Measurements from ENCODE around the gene GREM2.

The GREM2 gene

DNA sequence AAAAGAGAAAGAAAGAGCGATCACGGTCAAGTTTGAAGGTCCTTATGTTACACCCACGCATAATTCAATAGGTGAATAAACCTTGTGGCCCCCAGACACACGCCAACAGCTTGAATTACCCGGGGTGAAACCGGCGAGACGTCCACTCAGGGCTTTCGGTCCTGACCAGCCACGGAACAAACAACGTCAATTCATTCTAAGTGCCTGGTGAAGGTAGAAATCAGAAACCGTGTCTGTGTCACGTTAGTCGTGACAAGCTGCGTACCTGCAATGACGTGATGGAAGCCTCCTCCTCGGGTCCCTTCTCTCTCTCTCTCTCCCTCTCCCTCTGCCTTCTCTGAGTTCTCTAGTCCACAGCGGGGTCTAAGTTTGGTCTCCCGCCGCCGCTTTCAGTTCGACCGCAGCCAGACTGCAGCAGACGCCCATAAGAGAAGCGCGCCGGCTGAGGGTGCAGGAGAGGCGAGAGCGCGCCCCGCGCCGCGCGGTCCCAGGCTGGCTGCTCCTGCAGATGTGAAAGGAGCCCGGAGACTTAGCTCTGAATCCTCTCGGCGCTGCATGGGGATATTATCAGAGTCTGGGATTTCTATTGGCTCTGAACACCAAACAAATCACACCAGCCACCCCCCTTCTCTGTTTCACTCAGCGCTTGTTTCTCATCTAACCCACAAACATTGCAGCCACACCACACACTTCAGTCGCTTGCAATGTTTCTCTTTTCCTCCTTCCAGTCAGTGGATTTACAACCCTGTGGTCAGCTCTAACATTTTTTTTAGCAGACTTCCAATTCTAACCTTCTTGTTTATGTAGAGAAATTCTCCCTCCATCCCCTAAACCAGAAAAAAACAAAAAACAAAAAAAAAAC, at the start of gene GREM2:
GREM2 (minus strand) TSS at position 537 of the 862 bp plus-strand sequence. CDS start 118,680 bp downstream, outside the sequence.
- H3K4me3 ChIP-seq (ENCODE audit: low read depth, low read length), result peak within 1 kb of the TSS; percentile 67

DNA sequence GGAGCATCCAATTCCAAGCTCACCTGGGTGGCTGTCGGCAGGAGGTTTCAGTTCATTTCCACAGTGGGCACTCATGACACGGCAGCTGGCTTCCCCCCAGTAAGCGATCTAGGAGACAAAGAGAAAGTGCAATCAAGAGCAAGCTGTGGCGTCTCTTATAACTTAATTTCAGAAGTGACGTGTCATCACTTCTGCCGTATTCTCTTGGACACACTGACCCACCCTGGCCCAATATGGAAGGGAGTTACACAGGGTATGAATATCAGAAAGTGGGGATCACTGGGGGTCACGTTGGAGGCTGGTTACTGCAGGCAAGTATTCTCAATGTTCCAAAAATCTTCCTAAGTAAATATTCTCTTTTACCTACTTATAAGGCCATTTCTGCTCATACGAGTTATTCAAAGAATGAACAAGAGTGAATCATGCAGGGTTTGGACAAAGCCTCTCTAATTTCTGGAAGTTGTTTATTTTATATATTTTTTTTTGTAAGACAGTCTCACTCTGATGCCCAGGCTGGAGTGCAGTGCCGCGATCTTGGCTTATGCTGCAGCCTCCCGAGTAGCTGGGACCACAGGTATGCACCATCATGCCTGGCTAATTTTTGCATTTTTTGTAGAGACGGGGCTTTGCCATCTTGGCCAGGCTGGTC, 46.5 kb upstream of the GREM2 start:
- H3K4me3 ChIP-seq (ENCODE audit: low read depth, low read length), result no peak overlapping the region

DNA sequence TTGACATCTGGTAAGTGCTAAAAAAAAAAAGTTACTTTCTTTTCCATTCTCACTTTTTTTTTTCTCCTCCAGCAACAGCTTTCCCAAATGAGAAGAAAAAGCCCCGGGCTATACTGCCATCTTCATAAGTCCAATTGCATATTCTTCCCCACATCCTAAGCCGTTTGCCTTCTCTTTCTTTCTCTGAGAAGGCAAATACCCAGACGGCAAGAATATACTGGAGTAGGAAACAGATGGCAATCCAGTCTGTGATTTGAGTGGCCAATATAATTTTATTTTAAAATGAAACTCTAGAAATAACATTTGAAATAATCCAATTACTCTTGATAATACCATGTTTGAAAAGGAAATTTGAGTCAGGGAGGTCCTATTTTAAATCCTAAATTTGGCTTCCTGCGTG, 44.6 kb upstream of the GREM2 start:
- no peak overlapping the region for H3K4me3 ChIP-seq (ENCODE audit: low read depth, low read length)

DNA sequence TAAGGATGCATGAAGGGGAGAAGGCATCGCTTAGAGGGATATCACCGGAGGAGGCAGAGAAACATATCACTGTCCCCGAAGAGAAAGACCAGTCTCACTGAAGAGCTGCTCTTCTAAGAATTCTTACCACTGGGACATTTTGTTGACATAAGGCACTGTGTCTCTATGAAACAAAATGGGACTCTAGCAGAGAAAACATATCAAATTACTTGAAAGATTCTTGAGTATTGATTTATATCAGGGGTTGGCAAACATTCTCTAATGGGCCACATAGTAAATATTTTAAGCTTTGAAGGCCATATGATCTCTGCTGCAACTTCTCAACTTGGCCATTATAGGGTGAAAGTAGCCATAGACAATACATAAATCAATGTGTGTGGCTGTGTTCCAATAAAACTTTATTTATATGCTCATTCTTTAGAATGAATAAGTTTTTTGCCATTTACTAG, 41.0 kb upstream of the GREM2 start:
- H3K4me3 ChIP-seq (ENCODE audit: low read depth, low read length), result no peak overlapping the region

DNA sequence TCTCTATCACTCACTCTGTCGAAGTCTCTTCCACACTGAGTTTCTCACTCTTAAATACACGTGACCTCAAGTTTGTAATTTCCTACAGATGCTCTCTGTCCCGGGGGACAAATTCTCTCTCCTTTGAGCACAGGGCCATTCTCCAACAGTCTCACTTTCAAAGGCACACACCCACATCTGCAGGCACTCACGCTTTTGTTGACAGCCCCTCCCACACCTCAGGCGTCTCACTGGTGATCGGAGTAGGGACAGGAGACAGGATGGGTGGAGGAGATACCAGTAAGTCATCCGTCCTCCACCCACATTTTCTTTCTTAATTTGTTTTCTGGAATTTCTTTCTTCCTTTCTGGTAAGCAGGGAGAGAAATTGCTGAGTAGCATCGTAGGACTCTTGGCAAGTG, 40.6 kb upstream of the GREM2 start:
- H3K4me3 ChIP-seq (ENCODE audit: low read depth, low read length), result no peak overlapping the region

DNA sequence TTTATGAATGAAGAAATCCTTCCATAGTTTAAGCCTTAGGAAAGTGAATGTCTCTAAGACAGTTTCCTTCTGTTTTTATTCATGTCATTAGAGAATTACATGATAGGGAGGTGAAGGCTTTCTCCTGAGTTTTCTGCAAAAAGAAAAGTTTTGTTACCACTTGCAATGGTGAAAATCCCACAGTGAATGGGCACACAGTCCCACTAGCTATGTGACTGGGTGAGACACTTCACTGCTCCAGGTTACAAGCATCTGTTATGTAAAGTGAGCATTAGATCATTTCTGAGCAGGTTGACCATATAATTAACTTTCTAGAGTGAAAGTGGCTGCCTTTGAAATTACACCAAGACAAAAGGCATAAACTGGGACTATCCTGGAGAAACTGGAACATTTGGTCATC, 38.9 kb upstream of the GREM2 start:
- no peak overlapping the region for H3K4me3 ChIP-seq (ENCODE audit: low read depth, low read length)

DNA sequence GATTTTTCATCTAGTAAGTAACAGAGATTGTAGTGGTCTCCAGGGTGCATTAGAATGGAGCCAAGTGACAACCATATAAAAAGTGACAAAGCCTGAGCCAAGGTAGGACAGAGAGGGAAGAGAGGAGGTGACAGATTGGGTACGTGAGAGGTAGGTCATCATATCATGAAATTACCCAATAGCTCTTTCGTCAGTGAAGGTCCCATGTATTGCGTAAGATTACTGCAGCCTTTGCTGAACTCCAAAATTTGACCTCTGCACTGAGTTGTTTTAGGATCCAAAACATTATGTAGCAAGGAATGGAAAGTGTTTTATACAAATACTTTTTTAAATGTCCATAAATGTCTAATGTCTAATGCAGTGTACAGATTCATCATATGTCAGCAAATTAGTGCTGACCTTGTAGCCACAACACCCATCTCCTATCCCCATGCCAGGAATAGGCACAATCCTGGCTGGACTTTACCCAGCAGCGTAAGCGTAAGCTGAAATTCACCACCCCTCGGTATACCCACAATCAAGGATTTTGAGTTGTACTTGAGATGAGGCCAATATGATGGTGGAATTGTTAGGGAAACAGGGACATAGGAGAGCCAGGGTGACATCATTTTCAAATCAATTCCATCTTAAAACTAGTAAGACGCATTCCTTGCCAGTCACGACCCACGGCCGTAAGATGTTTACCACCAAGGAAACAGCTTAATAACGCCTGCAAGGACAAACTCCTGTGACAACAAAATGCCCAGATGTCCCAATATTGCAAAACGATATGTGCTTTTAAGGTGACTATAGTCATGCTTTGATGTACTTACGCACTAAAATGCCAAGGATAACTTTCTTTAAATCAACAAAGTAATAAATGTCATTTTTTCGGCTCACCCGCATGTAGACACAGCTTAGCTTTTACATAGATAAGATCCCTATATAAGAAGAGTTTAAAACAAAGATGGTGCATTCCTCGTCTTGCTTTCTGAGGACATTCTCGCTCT, 38.1 kb upstream of the GREM2 start:
- no peak overlapping the region for H3K4me3 ChIP-seq (ENCODE audit: low read depth, low read length)

DNA sequence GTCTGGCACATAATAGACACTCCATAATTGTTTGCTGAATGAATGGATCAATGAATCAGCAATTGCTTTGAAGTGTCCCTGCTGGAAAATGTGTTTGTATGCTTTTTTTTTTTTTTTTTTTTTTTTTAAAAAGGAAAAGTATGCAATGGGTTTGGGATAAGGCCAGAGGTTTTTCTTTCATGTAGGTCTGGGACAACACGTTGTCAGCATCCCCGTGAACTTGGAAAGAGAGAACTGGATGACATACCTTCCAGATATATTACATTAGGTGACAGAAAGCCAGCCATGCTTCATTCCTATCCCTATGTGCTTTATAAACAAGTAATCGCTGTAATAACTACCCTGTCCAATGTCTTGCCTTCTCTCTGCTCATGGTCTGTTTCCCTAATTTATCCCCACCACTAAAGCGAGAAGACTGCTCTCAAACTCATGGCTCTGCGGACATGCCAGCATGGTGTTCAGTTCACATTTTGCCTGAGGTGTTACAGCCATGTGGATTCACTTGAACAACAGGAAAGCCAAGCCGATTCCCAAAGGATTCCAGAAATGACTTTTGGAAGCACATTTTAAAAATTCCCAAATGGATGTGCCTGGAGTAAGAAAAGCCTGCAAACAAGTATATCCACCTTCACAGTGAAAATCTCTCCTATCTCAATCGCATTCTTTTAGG, 34.8 kb upstream of the GREM2 start:
- H3K4me3 ChIP-seq (ENCODE audit: low read depth, low read length), result no peak overlapping the region

DNA sequence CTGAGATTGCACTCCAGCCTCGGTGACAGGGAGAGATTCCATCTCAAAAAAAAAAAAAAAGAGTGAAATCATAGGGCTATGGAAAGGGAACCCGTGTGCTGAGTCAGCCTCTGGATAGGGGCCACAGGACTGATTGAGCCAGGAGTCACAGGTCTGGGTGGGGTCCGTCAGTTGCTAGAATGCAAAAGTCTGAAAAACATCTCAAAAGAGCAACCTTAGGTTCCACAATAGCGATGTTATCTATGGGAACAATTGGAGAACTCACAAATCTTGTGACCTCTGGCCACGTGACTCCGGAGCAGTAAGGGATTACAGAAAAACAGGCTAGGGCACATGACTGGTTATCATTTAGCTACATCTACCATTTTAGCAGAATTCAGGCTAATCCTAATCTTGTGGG, 32.8 kb upstream of the GREM2 start:
- no peak overlapping the region for H3K4me3 ChIP-seq (ENCODE audit: low read depth, low read length)

DNA sequence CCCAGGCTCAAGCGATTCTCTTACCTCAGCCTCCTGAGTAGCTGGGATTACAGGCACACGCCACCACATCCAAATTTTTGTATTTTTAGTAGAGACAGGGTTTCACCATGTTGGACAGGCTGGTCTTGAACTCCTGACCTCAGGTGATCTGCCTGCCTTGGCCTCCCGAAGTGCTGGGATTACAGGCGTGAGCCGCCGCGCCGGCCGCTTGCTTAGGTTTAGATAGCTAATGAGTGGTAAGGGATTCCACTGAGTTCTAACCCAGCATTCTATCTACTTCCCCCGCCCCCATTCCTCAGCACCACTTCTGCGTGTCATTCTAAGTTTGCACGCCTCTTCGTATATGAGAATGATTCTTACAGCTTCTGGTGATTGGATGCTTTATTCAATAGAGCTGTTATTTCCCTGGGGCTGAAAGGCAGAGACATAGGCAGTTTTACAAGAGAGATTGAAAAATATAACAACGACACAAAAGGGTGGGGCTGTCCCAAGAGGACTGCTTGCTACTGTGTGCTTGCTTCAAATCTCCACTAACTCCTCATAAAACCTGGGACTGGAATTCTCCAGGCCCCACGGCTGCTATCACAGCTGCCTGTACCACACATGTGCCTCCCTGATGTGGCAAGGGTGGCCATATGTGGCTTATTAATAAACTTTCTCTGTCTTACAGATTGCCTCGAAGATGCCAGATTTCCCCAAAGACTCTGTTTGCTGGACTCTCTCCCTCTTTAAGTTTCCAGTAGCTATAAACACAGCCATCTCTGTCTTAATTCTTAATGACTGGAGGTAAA, 23.7 kb upstream of the GREM2 start:
- H3K4me3 ChIP-seq (ENCODE audit: low read depth, low read length), result no peak overlapping the region

DNA sequence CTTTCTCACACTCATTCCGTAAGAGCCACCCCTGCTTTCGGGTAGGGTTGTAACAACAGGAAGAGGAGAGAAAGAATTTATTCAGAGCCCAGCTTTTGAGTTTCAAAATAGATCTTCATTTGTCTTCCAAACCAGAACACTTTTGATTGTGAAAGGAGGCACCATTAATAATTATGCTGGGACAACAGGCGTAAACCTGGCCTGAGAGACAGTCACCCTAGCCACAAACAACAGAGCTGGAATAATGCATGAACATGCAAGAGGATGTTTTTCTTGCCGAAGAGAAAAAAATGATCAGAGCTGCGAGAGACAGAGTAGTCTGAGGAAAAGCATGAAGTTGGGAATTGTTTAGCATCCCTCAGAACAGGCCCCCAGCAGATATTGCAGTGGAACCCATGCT, 18.5 kb upstream of the GREM2 start:
- no peak overlapping the region for H3K4me3 ChIP-seq (ENCODE audit: low read depth, low read length)

DNA sequence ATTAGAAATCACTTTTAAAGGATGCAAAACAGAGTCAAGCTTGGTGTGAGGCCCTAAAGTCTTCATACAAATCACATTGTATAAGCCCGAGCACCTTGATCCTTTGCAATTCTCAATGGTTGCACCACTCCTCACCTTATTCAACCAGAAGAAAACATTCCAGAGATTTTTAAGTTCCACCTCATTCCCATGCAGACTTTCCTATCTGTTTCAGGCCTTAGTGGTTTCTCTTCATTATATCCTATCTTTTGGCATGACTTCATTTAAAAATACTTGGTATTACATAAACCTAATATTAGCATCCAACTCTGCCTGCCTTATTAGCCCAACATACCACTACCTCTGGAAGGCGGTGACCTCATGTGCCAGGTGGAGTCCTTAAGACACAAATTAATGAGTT, 9.3 kb upstream of the GREM2 start:
- no peak overlapping the region for H3K4me3 ChIP-seq (ENCODE audit: low read depth, low read length)

DNA sequence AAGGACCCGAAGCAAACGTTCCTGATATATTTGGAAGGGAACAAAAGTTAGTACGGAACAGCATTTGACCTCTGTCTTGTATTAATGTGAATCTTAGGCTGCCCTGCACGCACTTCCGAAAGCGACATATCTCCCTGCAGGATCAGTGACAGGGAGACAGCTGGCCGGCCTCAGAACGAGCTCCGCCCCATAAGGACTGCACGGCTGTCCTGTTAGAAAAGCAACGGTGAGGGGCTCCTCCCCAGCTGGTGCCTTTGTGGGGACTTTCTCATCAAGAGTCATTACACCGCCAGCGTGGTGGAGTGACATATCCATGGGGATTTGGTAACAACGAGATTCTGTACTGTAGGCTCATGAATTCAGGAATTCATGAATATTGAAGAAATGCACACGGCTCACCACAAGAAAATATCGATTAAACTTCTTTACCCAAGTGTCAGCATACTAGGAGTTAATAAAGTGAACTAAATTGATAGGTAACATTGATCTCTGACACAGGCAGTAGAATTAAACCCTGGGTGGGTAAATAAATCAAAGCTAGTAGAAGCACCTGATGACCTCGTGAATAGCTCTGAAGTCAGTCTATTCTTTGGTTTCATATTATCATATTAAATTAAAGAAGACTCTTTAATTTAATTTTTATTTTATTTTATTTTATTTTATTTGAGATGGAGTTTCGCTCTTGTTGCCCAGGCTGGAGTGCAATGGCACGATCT, 8.1 kb upstream of the GREM2 start:
- no peak overlapping the region for H3K4me3 ChIP-seq (ENCODE audit: low read depth, low read length)

DNA sequence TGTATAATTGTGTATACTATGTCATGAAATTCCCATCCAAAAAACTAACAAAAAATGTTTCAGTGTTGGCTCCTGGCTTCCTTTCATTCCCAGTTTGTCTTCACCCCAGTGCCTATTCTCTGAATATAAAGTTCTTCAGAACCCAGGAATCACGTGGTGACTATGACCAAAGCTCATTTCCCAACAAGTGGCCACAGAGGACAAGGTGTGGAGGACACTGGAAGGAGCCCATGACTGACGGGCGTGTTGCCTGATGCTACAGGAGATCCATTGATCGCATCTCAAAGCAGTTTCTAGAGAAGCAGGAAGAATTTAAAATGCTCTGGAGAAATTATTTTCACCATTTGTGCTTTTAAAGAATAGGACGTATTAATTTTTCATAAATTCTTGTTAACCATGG, 7.4 kb upstream of the GREM2 start:
- H3K4me3 ChIP-seq (ENCODE audit: low read depth, low read length), result no peak overlapping the region

DNA sequence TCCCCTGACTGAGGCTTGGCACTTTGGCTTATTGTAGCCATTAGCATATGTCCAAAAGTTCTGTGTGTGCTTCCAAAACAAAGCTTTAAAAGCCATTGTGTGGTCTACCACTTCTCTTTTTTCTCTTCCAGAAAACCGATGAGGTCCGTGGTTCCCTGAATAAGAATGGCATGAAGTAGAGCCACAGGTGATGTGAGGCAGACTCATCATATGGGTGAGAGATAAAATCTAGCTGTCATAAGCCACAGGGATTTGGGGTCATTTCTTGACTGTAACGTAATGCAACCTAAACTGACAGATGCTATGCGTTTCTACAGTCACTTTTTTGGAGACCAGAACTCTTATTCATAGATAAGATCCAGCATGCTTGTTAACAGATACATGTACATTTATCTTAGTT, 7.0 kb upstream of the GREM2 start:
- H3K4me3 ChIP-seq (ENCODE audit: low read depth, low read length), result no peak overlapping the region

DNA sequence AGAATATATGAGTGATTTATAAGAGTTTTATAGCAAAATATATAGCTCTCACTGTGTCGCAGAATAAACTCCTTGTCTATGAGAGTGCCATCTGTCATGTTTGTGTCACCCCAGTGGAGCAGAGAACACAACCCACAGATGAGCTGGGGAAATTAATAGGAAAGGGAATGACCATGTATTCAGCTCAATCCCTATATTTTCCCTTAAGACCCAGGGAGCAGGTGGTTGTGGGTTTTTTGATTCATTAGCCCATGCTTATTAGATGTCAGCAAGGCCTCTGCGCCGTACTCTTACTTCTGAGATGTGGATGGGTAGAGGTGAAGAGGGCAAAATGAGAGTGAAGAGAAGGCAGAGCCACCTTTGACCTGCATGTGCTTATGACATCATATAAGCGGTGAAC, 4.1 kb upstream of the GREM2 start:
- no peak overlapping the region for H3K4me3 ChIP-seq (ENCODE audit: low read depth, low read length)

DNA sequence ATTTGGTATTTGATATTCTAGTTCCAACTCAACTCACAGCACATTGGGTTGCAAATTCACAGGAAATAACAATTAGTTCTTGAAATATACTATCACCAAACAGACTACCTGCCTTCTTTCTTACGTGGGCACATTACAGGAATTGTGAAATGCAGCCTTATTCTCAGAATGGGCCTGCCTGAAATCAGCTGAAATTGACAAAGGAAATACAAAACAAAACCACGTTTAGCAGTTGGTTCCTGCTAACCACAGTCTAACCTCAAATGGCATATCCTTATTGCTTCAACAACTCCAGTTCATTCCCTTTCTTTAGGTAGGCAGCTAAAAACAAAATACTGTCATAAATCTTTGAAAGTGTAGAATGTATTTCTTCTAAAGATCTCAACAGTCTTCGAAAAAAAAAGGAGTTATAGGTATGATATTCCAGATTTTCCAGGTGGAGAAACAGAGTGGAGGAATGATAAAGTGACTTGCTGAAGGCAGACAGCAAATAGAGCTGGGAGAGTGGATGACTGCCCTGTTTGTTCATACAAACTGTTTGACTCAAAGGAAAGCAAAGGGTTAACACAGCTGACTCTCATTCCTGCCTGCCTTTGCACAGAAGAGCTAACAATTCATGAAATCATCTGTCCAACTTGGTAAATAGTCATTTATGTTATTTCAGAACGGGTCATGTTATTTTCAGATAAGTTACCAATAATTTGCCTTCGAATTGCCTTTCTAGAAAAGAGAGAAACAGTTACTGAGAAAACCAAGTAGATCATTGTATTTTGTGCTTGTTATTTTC, 1.6 kb upstream of the GREM2 start:
- H3K4me3 ChIP-seq (ENCODE audit: low read depth, low read length), result no peak overlapping the region

DNA sequence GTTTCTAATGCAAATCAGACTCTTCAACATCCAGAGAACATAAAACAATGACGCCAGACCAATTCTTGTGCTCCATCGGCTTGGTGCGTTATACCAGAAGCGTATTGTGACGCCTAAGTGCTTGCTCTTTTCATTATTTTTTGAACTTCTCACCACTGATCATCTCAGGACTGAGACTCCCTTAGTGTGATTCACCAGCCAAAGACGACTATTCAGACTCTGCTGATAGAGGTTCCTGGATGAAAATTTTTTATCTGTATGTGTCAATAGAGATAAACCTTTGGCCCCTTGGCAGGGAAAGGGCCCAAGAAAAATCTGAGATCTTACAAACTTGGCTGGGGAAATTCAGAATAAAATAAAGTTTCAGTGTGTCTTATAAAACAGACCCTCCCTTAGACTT, 856 bp upstream of the GREM2 start:
- H3K4me3 ChIP-seq (ENCODE audit: low read depth, low read length), result no peak overlapping the region

DNA sequence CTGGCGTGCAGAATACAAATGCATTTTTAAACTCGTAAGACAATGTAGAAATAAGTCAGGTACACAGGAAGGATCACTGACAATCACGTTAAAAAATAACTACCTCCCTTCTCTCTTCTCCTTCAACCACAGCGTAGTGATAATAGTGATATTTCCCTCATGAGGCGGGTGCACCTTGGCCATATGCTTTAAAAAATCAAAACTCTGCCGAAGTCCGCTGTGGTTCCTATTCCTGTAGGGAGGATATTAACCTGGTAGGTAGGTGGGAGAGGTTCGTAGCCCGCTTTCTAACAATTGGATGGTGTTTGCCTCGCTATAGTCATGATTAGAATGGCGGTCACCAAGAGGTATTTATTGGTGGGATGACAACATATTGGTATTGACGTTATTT, 732 bp downstream of the GREM2 start:
- H3K4me3 ChIP-seq (ENCODE audit: low read depth, low read length), result peak overlapping the region; percentile 67

Measured in iPS-11a (cell line).